Activated naive CD8-positive, alpha-beta T cell treated with anti-CD3 and anti-CD28 coated beads, Interleukin-2, amount 50 U/mL, for 16 hours (primary cell): ENCODE measurements around the gene TMIGD1.

ENCODE experiments used
- DNase-seq: peaks from one replicate; pipeline ENCODE4 v3.0.0-alpha.2; 2020; ENCODE audit warnings: low read depth, low spot score

The TMIGD1 gene, protein sequence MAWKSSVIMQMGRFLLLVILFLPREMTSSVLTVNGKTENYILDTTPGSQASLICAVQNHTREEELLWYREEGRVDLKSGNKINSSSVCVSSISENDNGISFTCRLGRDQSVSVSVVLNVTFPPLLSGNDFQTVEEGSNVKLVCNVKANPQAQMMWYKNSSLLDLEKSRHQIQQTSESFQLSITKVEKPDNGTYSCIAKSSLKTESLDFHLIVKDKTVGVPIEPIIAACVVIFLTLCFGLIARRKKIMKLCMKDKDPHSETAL

GRCh38 chr17:30333503-30334360 lies at the start of gene TMIGD1:
TSS of gene TMIGD1 (minus strand) at chr17:30334057. CDS start at chr17:30332133, 1,924 bp downstream.
- DNase-seq: no peak

GRCh38 chr17:30382345-30382744 lies 48.5 kb upstream of the TMIGD1 start:
- no peak for DNase-seq

DNA sequence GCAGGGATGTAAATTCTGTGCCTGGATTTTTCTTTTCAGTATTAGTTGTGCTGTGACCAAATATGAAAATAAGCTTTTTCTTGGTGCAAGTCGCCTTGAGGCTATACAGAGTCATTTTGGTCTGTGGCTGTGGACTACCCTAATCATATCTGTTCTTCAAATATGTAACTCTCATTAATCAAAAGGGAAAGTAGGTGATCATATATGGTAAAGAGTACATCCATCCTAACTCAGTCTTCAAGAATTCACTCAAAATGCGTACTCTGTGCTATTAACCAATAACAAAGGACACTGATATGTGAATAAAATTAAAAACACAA lies 47.4 kb upstream of the TMIGD1 start:
- DNase-seq: no peak

- DNase-seq: no peak
Measured at GRCh38 chr17:30380643-30381339, 46.9 kb upstream of the TMIGD1 start.

DNA sequence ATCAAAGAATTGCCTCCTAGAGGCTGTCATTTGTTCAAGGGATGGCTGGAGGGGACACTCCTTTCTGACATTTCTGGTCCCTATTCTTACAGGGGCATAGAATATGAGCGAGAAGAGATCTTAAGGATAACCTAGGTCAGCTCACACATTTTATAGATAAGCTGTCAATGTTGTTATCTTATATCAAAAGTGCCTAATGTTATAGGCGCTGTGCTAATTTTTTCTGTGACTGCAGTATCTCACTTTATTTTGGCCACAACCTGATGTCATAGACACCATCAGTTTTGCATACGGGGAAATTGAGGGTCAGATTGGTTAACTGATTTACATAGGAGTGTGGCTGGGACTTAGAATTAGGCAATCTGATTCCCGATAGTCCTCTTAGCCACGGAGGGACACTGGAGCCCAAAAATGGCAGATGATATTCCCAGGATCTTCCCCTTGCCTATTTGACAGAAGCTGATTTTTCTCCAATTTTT lies 46.1 kb upstream of the TMIGD1 start:
- no peak for DNase-seq

- DNase-seq: no peak
Measured at GRCh38 chr17:30379303-30379902, 45.5 kb upstream of the TMIGD1 start.

- peak; percentile 96 for DNase-seq
Measured at GRCh38 chr17:30378825-30379302, 45.0 kb upstream of the TMIGD1 start, which contains the start of gene CPD. TSS of gene CPD (plus strand) at chr17:30378927. CDS start at chr17:30378981, 54 bp downstream.

DNA sequence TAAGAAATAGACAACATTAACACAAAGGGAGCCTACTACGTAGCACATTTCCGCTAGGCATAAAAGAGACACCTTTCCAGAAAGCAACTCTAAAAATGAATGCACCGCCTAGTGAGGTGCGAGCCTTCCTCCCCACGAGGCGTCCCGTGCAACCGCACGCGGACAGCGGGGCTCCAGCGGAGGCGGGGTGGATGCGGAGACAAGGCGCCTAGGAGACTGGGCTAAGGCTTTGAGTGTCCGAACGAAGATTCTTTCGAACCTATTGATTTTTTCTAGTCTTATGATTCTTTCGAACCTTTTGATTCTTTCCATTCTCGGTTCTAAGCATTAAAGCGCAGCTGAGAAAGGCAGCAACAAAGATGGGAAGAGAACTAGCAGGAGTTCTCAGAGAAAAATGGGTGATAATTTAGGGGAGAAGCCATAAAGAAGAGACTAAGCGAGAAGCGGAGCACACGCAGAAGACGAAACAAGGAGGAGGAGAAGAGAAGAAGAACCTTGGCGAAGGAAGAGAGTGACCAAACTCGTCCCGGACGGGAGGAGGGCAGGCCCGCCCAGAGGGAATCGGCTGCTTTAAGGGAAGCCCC lies 44.5 kb upstream of the TMIGD1 start:
- no peak for DNase-seq

DNA sequence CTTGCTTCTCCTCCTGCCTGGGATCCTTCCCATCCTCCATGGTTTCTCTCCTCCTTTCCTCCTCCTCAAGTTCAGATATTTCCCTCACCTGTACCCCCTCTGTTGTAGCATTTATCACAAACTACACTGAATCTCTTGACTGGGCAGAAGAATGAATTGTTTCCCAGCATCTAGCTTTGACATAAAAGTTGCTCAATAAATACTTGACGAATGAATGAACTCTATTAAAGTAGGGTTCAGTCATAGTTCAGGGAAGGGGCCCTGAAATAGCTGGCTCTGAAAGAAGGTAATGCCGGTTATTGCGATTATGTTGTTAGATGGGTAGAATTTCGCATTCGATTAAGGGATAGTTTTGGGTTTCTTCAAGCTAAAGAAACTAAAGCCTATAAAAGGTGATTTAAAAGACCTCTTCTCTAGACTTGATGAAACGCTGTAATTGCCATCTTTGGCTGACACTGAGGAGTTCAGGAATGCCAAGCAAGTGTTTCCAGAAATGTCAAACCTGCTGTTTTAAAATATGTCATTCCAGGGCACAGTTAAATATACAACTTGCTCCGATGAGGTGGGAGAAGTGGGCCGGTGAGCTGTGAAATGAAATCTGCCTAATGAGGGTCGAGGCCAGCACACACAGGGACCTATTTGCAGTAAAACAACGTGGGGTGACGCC lies 43.9 kb upstream of the TMIGD1 start:
- no peak for DNase-seq

DNA sequence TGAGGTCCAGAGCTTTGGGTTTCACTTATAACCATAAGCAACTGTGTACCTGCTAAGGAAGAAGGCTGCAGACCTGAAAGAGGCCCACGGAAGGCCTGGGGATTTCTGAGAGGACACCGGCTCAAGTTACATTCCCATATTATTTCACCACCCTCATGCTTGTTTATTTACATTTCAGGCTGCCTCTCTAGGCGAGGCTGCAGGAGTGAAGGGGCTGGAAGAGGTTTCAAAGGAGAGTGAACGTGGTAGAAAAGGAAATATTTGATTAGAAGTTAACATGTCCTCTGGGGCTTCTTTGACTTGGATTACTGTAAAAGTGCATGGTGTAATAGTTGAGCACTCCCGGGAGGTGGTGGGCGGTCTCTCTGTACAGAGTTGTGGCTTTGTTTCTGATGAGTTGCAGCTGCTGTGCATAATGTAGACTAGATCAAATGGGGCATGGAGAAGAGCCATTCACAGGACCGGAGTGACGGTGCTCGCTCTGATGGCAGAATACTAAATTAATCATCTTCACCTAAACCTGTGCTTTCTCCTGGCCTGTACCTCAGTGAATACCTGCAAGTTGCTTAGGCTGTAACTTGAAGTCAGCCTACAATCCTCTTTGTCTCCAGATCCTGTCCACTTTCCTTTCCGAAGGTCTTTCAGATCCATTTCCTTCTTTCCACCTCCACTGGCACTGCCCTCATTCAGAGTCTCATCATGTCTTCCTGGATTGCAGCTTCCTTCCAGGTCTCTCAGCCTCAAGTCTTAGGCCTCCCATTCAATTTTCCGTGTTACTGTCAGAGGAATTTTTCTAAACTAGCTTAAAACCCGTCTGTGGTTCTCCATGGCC lies 43.0 kb upstream of the TMIGD1 start:
- no peak for DNase-seq

DNA sequence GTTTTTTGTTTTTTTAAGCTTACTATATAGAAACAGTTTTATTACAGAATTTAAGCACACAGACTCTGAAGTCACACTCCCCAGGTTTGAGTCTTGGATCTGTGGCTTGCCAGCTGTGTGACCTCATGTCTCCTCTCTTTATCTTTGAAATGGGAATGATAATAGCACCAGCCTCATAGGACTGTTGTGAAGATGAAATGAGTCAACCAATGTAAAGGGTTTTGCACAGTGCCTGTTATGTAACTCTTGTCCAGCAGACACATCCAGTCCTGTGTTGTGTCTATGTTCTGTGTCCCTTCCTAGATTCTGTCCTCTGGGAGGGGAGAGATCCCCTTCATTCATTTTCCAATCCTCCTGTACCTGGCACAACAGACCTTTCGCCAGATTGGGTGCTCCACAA lies 41.8 kb upstream of the TMIGD1 start:
- no peak for DNase-seq

DNA sequence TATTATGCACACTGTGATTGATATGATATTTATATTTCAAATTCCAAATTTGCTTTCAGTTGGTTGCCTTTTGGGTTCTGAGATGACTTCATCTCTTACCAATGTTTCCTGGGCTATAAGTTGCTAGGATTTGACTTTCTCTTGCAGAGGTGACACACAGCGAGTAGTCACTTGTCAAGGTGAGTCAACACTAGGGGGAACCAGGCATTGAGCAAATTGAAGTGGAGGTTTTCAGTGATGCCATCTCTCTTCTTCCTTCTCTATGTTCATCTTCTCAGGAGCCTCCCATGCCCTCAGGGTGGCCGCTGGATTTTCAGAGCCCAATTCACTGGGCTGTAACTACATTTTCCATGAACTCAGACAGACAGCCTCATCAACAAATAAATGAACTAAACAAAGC lies 38.9 kb upstream of the TMIGD1 start:
- DNase-seq: no peak

DNA sequence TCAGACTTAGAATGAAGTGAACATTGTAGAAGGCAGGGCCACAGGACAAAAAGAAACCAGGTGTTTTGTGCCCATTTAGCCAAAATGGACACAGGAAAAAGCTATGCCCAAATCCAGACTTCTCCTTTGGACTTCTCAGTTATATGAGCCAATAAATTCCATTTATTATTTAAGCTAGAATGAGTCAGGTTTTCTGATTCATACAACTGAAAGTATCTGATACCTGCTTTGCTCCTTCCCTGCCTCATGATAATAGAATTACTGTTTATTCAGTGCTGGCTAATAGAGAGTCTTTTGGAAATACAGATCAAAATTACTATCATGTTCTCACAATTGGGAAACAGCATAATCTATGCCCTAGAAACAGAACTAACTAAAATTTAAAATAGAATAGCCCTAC lies 36.1 kb upstream of the TMIGD1 start:
- DNase-seq: no peak

- no peak for DNase-seq
Measured at GRCh38 chr17:30368912-30369720, 35.3 kb upstream of the TMIGD1 start.

DNA sequence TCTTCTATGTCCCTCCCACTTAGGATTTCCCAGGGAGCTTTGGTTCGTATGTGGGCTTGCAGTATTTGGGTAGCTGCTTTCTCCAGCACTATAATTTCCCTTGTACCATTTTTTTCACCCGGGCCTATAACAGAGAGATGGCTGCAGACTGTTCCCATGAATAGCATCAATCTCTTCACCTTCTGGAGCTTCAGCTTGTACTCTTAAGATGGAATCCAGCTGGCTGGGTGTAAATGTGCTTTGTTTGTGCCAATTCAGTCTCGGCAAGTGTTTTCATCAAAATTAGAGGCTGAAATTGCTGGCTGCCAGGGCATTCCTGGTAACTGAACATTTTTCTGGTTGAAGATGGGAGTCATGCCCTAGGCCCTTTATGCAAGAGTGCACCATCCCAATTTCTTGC lies 32.7 kb upstream of the TMIGD1 start:
- DNase-seq: no peak

DNA sequence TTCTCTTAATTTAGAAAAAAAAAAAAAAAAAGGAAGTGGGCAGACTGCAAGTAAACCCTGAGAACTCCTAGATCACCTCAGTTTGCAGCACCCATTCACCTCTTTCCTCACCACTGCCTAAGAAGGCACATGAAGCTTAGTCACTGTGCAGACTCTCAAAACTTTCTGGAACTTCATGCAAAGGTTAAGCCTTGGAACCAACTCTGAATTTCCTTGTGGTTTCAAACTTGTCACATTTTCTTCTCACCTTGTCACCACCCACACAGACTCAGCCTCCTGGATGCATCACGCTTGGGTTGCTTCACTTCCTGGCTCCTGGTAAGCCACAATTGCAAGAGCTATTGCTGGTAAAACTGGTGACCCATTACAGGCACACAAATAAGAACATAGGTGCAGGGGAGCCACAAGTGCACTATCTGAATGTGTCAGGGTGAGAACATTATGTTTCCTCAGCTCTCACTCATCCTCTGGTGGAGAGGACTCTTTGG lies 29.9 kb upstream of the TMIGD1 start:
- peak; percentile 68 for DNase-seq

GRCh38 chr17:30361766-30362279 lies 28.0 kb upstream of the TMIGD1 start:
- DNase-seq: no peak

GRCh38 chr17:30360086-30360808 lies 26.4 kb upstream of the TMIGD1 start:
- no peak for DNase-seq
